ENCODE data around the gene DSCAML1.

DSCAML1 gene

DNA sequence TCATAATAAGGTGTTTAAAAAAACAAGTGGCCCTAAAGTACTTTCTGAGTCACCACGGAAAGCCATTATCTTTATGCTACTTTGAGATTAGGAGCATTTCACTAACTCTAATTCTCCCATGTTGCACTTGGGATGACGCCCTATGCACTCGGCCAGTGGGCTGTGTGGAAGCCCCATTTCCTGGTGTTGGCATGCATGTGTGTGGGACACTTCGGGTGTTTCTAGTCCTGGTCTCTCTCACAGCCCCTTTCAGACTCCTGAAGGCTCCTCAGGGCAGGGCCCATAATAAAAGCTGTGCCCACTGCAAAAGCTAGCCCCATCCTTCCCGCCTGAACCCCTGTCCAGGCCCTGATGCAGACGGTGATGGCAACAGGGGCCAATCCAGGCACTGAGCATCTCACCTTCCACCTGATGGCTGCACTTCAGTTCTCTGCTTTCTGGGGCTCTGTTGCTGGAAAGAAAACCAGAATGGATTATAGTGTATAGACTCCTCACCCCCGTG is 42.4 kb upstream of the DSCAML1 start:
- TF ChIP-seq POLR2AphosphoS5 (IDR thresholded peaks at IDR 0.05; ENCODE audit: low read depth, low read length) (no peak), POLR2A (IDR thresholded peaks at IDR 0.05; ENCODE audit: low read depth, low read length) (no peak), TAF1 (IDR thresholded peaks at IDR 0.05; ENCODE audit: low read depth, low read length) (no peak), PAX5 (IDR thresholded peaks at IDR 0.05; ENCODE audit: insufficient read depth, low read length, severe bottlenecking) (no peak), POU2F2 (IDR thresholded peaks at IDR 0.05; ENCODE audit: low read depth, low read length) (no peak), SPI1 (IDR thresholded peaks at IDR 0.05; ENCODE audit: low read depth, low read length) (no peak)
- DNase-seq (ENCODE audit: insufficient read length, low spot score) = no peak
- no peak for FAIRE-seq

DNA sequence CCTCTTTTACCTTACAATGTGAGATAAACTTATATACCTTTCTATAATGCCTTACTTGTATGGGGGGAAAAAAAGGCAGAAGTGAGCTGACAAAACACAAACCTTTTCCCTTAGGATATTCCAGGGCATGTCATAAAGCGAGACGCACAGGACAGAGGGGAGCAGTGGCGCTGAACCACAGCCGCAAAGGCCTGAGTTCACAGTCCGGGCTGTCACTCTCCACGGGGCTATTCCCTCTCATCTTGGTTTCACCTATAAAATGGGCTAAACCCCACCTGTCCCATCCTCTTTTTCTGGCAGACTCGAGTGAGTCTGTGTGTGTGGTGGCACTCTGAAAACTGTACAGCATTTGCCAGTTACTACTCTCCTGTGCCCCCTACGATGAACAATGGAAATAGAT is 41.9 kb upstream of the DSCAML1 start:
- TF ChIP-seq POLR2AphosphoS5 (IDR thresholded peaks at IDR 0.05; ENCODE audit: low read depth, low read length) = no peak
- TF ChIP-seq POU2F2 (IDR thresholded peaks at IDR 0.05; ENCODE audit: low read depth, low read length) = no peak
- no peak for TF ChIP-seq POLR2A (IDR thresholded peaks at IDR 0.05; ENCODE audit: low read depth, low read length)
- TF ChIP-seq PAX5 (IDR thresholded peaks at IDR 0.05; ENCODE audit: insufficient read depth, low read length, severe bottlenecking) = no peak
- no peak for FAIRE-seq

GRCh38 chr11:117837791-117838190 is 40.8 kb upstream of the DSCAML1 start:
- no peak for DNase-seq (ENCODE audit: insufficient read length, low spot score)
- TF ChIP-seq POLR2A (IDR thresholded peaks at IDR 0.05; ENCODE audit: low read depth, low read length) = no peak
- TF ChIP-seq TAF1 (IDR thresholded peaks at IDR 0.05; ENCODE audit: low read depth, low read length) = no peak
- no peak for TF ChIP-seq PAX5 (IDR thresholded peaks at IDR 0.05; ENCODE audit: insufficient read depth, low read length, severe bottlenecking)
- TF ChIP-seq POU2F2 (IDR thresholded peaks at IDR 0.05; ENCODE audit: low read depth, low read length) = no peak
- TF ChIP-seq POLR2AphosphoS5 (IDR thresholded peaks at IDR 0.05; ENCODE audit: low read depth, low read length) = no peak
- TF ChIP-seq SPI1 (IDR thresholded peaks at IDR 0.05; ENCODE audit: low read depth, low read length) = no peak
- no peak for FAIRE-seq

More for the DNA sequence above, 41.9 kb upstream of the DSCAML1 start:
- no peak for DNase-seq (ENCODE audit: insufficient read length, low spot score)

GRCh38 chr11:117837070-117837776 is 40.2 kb upstream of the DSCAML1 start:
- DNase-seq (ENCODE audit: insufficient read length, low spot score) = no peak
- no peak for TF ChIP-seq POLR2AphosphoS5 (IDR thresholded peaks at IDR 0.05; ENCODE audit: low read depth, low read length)
- FAIRE-seq = no peak

DNA sequence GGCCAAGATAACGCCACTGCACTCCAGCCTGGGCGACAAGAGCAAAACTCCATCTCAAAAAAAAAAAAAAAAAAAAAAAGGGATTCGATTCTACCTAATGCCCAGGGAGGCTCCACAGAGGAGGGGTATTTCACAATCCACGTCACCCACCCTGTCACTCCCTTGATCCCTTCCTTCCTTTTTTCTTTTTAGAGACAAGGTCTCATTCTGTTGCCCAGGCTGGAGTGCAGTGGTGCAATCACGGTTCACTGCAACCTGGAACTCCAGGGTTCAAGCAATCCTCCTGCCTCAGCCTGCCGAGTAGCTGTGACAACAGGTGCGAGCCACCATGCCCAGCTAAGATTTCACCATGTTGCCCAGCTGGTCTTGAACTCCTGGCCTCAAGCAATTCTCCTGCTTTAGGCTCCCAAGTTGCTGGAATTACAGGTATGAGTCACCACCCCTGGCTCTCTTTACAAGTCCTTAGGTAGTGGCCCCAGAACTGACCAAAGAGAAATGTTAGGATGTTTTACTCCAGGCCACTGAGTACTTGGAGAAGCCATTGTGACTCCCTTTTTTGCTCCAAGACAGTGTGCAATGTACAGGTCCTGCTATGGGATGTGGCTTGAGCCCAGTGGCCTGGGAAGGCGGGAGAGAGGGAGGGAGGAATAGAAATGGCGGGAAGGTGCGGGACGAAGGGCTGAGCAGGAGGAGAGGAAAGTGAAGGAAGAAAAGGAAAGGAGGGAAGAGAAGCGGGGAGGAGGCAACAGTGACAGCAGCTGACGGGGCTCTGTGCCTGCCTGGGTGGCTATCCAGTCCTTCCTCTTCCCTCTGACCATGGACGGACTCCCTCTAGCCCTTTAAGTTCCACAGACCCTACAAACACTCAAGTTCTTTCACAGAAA is 39.3 kb upstream of the DSCAML1 start:
- FAIRE-seq = no peak

DNA sequence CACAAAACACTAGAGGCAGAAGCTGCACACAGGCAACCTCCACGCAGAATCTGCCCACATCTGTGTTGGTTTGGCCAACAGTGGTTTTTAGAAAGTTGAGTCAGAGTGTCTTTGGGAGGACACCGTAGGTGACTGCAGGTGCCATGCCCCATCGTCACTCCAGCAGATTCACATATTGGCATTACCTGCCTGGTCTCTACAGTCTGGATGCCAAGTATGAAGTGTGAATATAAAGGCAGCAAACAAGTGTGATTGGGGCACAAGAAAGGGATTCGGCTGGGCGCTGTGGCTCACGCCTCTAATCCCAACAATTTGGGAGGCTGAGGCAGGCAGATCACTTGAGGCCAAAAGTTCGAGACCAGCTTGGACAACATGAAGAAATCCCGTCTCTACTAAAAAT is 38.6 kb upstream of the DSCAML1 start:
- FAIRE-seq (no peak), DNase-seq (ENCODE audit: insufficient read length, low spot score) (no peak)
- no peak for TF ChIP-seq TAF1 (IDR thresholded peaks at IDR 0.05; ENCODE audit: low read depth, low read length)
- no peak for TF ChIP-seq POLR2A (IDR thresholded peaks at IDR 0.05; ENCODE audit: low read depth, low read length)

More for the DNA sequence above, 39.3 kb upstream of the DSCAML1 start:
- TF ChIP-seq SPI1 (IDR thresholded peaks at IDR 0.05; ENCODE audit: low read depth, low read length) = no peak
- no peak for TF ChIP-seq POLR2AphosphoS5 (IDR thresholded peaks at IDR 0.05; ENCODE audit: low read depth, low read length)
- TF ChIP-seq POLR2A (IDR thresholded peaks at IDR 0.05; ENCODE audit: low read depth, low read length) = no peak
- TF ChIP-seq TAF1 (IDR thresholded peaks at IDR 0.05; ENCODE audit: low read depth, low read length) = no peak
- TF ChIP-seq PAX5 (IDR thresholded peaks at IDR 0.05; ENCODE audit: insufficient read depth, low read length, severe bottlenecking) = no peak
- no peak for TF ChIP-seq POU2F2 (IDR thresholded peaks at IDR 0.05; ENCODE audit: low read depth, low read length)
- no peak for DNase-seq (ENCODE audit: insufficient read length, low spot score)

- DNase-seq (ENCODE audit: insufficient read length, low spot score) (no peak), FAIRE-seq (no peak)
- no peak for TF ChIP-seq POLR2AphosphoS5 (IDR thresholded peaks at IDR 0.05; ENCODE audit: low read depth, low read length)
- no peak for TF ChIP-seq SPI1 (IDR thresholded peaks at IDR 0.05; ENCODE audit: low read depth, low read length)
- TF ChIP-seq POU2F2 (IDR thresholded peaks at IDR 0.05; ENCODE audit: low read depth, low read length) = no peak
- no peak for TF ChIP-seq TAF1 (IDR thresholded peaks at IDR 0.05; ENCODE audit: low read depth, low read length)
- no peak for TF ChIP-seq PAX5 (IDR thresholded peaks at IDR 0.05; ENCODE audit: insufficient read depth, low read length, severe bottlenecking)
- no peak for TF ChIP-seq POLR2A (IDR thresholded peaks at IDR 0.05; ENCODE audit: low read depth, low read length)
Measured at GRCh38 chr11:117834838-117835443, 37.9 kb upstream of the DSCAML1 start.

DNA sequence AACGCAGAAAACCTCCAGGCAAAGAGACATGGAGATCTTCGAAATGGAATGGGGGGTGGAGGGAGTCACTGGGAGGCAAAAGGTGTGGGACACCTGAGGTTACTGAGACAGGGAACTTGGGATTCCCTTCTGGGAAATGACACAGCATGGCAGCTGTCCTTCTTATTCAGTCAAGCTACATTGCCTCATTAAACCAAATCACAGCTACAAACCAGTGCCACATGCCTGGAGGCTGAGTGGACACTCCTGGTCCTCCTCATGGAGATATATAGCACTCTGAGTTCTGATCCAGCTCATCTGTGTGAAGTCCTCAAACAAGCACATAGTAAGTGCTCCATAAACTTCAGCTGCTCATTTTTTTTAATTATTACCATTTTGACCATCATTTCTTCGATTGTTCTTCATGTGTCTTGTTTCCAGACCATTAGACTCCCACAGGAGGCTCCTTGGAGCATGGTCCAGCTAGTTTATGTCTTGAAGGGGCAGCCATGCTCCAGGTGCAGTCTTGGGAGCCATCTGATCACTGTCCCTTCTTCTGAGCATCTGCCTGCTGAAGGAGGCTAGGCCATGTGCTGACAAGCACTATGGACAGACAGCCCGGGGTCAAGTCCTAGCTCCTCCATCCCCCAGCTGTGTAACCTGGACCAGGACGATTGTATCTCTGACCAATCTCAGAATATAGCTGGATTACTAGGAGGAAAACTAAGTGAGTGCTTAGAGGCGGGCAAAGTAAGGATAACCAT is 37.2 kb upstream of the DSCAML1 start:
- FAIRE-seq (no peak), DNase-seq (ENCODE audit: insufficient read length, low spot score) (no peak)
- TF ChIP-seq POLR2AphosphoS5 (IDR thresholded peaks at IDR 0.05; ENCODE audit: low read depth, low read length) (no peak), TAF1 (IDR thresholded peaks at IDR 0.05; ENCODE audit: low read depth, low read length) (no peak), PAX5 (IDR thresholded peaks at IDR 0.05; ENCODE audit: insufficient read depth, low read length, severe bottlenecking) (no peak)

DNA sequence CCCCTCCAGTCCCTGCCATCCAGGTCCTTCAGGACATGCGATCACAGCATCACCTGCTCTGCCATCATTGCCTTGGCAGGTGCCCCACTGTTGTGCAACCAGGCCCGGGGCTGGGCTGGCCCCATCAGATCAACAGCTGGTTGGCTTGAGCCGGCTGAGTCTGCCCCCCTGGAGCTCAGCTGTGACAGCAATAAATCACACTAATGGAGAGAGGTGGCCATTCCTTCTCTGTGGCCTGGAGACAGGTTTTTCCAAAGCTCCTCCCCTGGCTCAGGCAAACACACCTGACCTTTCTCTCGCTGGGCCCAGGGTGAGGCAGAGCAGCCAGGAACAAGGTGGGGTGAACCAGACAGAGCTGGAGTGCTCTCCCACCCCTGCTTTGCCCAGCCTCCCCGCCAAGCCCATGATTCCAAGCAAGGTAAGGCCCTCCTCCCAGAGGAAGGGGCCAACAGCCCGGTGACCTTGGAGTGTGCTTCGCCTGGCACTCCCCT is 36.4 kb upstream of the DSCAML1 start:
- no peak for TF ChIP-seq POU2F2 (IDR thresholded peaks at IDR 0.05; ENCODE audit: low read depth, low read length)
- TF ChIP-seq SPI1 (IDR thresholded peaks at IDR 0.05; ENCODE audit: low read depth, low read length) = no peak
- TF ChIP-seq PAX5 (IDR thresholded peaks at IDR 0.05; ENCODE audit: insufficient read depth, low read length, severe bottlenecking) = no peak
- no peak for TF ChIP-seq POLR2A (IDR thresholded peaks at IDR 0.05; ENCODE audit: low read depth, low read length)
- TF ChIP-seq TAF1 (IDR thresholded peaks at IDR 0.05; ENCODE audit: low read depth, low read length) = no peak
- no peak for TF ChIP-seq POLR2AphosphoS5 (IDR thresholded peaks at IDR 0.05; ENCODE audit: low read depth, low read length)
- DNase-seq (ENCODE audit: insufficient read length, low spot score) = no peak
- FAIRE-seq = no peak

Measured in GM12891 (cell line).